PC-9 (cell line): Measurements from ENCODE around the gene TAS2R20. TPM values are rescaled to one million over a fixed set of nuclear protein-coding genes. Genes with fewer than 3 reads are reported as not detected.

Experiments
- BruUV-seq: library from RNA; stranded (reverse); fragments of 400-500 nt; replicated peaks from 2 replicates; lab custom pipeline; 2021; lab: Mats Ljungman, UMichigan
- CTCF ChIA-PET: fragments of 300-600 bp; sonication (Branson Sonifier 250); formaldehyde crosslinking; loops from one replicate; lab custom pipeline; 2022; ENCODE audit warnings: antibody characterized with exemption; lab: Charles Lee
- POLR2A ChIA-PET: fragments of 300-600 bp; sonication (Branson Sonifier 250); formaldehyde crosslinking; loops from one replicate; lab custom pipeline; 2022; ENCODE audit warnings: antibody characterized with exemption; ENCODE audit not compliant: unreplicated experiment; lab: Charles Lee
- DNase-seq, 2 experiments: peaks; one replicate each; pipeline versions ENCODE4 v3.0.0 to v3.0.0-alpha.2; 2015 to 2022; ENCODE audit warnings: mixed read lengths in 1 of 2
- H2AFZ ChIP-seq: fragments of 200-600 bp; sonication (generic); 2 replicates; pipeline ENCODE4 v1.8.1; 2017; ENCODE audit warnings: antibody characterized with exemption
- H3F3A ChIP-seq: fragments of 200-600 bp; sonication (generic); 2 replicates; pipeline ENCODE4 v1.8.1; 2017; ENCODE audit warnings: antibody characterized with exemption, mild to moderate bottlenecking, low read depth; ENCODE audit not compliant: insufficient read depth
- H3K27ac ChIP-seq: fragments of 200-600 bp; sonication (generic); 2 replicates; pipeline ENCODE4 v1.6.1; 2016; ENCODE audit warnings: mixed run types
- H3K27me3 ChIP-seq: fragments of 200-600 bp; sonication (generic); 2 replicates; pipeline ENCODE4 v1.6.1; 2016; ENCODE audit warnings: low read depth, mixed run types; ENCODE audit not compliant: insufficient read depth
- H3K36me3 ChIP-seq: fragments of 200-600 bp; sonication (generic); 2 replicates; pipeline ENCODE4 v1.6.1; 2016; ENCODE audit warnings: low read depth, mixed run types
- H3K4me1 ChIP-seq: fragments of 200-600 bp; sonication (generic); replicated peaks from 2 replicates; pipeline ENCODE4 v1.6.1; 2016; ENCODE audit warnings: mixed run types; ENCODE audit not compliant: insufficient read depth
- H3K4me2 ChIP-seq: fragments of 200-600 bp; sonication (generic); 2 replicates; pipeline ENCODE4 v1.6.1; 2017; ENCODE audit warnings: mixed run types
- H3K4me3 ChIP-seq: fragments of 200-600 bp; sonication (generic); 2 replicates; pipeline ENCODE4 v1.6.1; 2016; ENCODE audit warnings: mixed run types
- H3K79me2 ChIP-seq: fragments of 200-600 bp; sonication (generic); 2 replicates; pipeline ENCODE4 v1.6.1; 2017; ENCODE audit warnings: low read depth, mixed run types
- H3K9me2 ChIP-seq: fragments of 200-600 bp; sonication (generic); 2 replicates; pipeline ENCODE4 v1.8.1; 2017; ENCODE audit warnings: mild to moderate bottlenecking; ENCODE audit not compliant: insufficient read depth
- H3K9me3 ChIP-seq: fragments of 200-600 bp; sonication (generic); 2 replicates; pipeline ENCODE4 v1.8.1; 2016; ENCODE audit warnings: low read depth; ENCODE audit not compliant: insufficient read depth
- H4K20me1 ChIP-seq: fragments of 200-600 bp; sonication (generic); 2 replicates; pipeline ENCODE4 v1.8.1; 2017; ENCODE audit not compliant: insufficient read depth
- CTCF ChIP-seq: fragments of 200-600 bp; sonication (generic); conservative IDR thresholded peaks from 2 replicates; pipeline ENCODE4 v1.6.1; 2017; ENCODE audit warnings: mixed run types, antibody characterized with exemption, mild to moderate bottlenecking, moderate library complexity
- EZH2 ChIP-seq: fragments of 200-600 bp; sonication (generic); IDR thresholded peaks from 2 replicates; pipeline ENCODE4 v1.8.0; 2017; ENCODE audit warnings: antibody characterized with exemption, low read depth
- intact Hi-C: fragments of 100-400 bp; cut with micrococcal nuclease; formaldehyde crosslinking; loops from one replicate; pipeline ENCODE4 v1.10.0; 2022; ENCODE audit not compliant: unreplicated experiment
- total RNA-seq: library from RNA; stranded (reverse); gene quantifications from 2 replicates; pipeline ENCODE4 v1.2.3, GENCODE V29; 2021

The TAS2R20 gene
- total RNA-seq, 1 experiment from 2014 or later: 2.6 TPM

- no peaks in the 10 kb centered on the region for H3K36me3 ChIP-seq
- no peak for TF ChIP-seq CTCF
- no peak for TF ChIP-seq EZH2
- ChIA-PET POLR2A (no interaction called here), CTCF (no interaction called here)
- H3K4me2 ChIP-seq: no peak overlapping the region
- H3K9me3 ChIP-seq: no peaks in the 10 kb centered on the region
- no peak overlapping the region for H2AFZ ChIP-seq
- H3K27me3 ChIP-seq: no peaks in the 10 kb centered on the region
- H3K79me2 ChIP-seq: no peaks in the 10 kb centered on the region
- no TSS peak for BruUV-seq
- no peak for DNase-seq
- H3F3A ChIP-seq: no peaks in the 10 kb centered on the region
- no peaks in the 10 kb centered on the region for H3K9me2 ChIP-seq
- H3K27ac ChIP-seq: no peak overlapping the region
- intact Hi-C loops: no loop called here
- H4K20me1 ChIP-seq: no peaks in the 10 kb centered on the region
- no peak overlapping the region for H3K4me3 ChIP-seq
- H3K4me1 ChIP-seq: no peaks in the 10 kb centered on the region
Measured at GRCh38 chr12:10994307-10994706, 3.8 kb downstream of the TAS2R20 start.

DNA sequence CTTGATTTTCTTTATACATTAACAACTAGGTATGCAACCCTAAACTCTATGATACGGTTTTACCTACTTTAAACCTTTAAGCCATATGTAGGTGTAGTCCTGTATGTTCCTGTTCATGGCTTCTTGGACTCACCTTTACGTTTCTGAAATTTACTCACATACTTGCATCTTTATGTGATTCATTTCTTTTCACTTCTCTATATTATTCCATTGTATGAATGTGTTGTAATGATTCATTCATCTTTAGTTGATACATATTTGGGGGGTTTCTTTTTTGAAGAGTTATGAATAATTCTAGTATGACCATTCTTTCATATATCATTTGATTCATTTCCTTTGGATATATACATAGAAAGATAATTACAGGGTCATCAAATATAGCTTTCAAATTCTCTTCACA, 9.0 kb downstream of the TAS2R20 start:
- DNase-seq: no peak
- H3K4me3 ChIP-seq: no peak overlapping the region
- H3K27ac ChIP-seq: no peak overlapping the region
- ChIA-PET POLR2A (no interaction called here), CTCF (no interaction called here)
- no peaks in the 10 kb centered on the region for H3K36me3 ChIP-seq
- H3K79me2 ChIP-seq: no peaks in the 10 kb centered on the region
- intact Hi-C loops: no loop called here
- no peaks in the 10 kb centered on the region for H3K4me1 ChIP-seq
- no peak overlapping the region for H3K4me2 ChIP-seq
- H3F3A ChIP-seq: no peaks in the 10 kb centered on the region
- H2AFZ ChIP-seq: no peak overlapping the region
- H4K20me1 ChIP-seq: no peaks in the 10 kb centered on the region
- no peaks in the 10 kb centered on the region for H3K9me2 ChIP-seq
- no peak for TF ChIP-seq EZH2
- TF ChIP-seq CTCF: no peak
- H3K9me3 ChIP-seq: no peaks in the 10 kb centered on the region
- BruUV-seq: no TSS peak
- no peaks in the 10 kb centered on the region for H3K27me3 ChIP-seq

DNA sequence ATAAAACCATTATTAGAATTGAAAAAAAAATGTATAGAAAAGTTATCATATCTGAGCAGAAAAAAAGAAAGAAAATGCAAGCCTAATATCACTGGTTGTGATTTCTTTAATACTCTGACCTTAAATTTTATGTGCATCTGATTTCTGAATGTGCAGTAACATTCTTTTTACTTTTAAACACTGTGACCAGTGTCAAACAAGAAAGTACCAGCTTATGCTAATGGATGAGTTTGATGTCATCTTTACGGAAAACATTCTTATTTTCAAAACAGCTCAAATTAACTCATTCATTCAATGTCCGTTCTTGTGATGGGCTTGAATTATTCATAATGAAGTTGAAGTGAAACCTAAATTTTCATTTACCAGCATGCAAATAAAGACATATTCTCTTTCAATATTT, 11.3 kb downstream of the TAS2R20 start, which contains the start of gene TAS2R50:
Gene TAS2R50, minus strand, starts transcription at position 101 of the 400 bp plus-strand sequence. Its CDS starts 52 bp downstream, at position 49.
- POLR2A ChIA-PET: no interaction called here
- H3K79me2 ChIP-seq: no peaks in the 10 kb centered on the region
- no peaks in the 10 kb centered on the region for H3K4me1 ChIP-seq
- no peak within 1 kb of the TSS for H3K4me3 ChIP-seq
- H3K27ac ChIP-seq: no peak within 1 kb of the TSS
- intact Hi-C loops: no loop called here
- no peak for DNase-seq
- no peaks in the 10 kb centered on the region for H3F3A ChIP-seq
- H3K27me3 ChIP-seq: no peaks in the 10 kb centered on the region
- BruUV-seq: no TSS peak
- no peaks in the 10 kb centered on the region for H3K9me3 ChIP-seq
- no peak within 1 kb of the TSS for H2AFZ ChIP-seq
- TF ChIP-seq CTCF (no peak), EZH2 (no peak)
- no peaks in the 10 kb centered on the region for H4K20me1 ChIP-seq
- no peaks in the 10 kb centered on the region for H3K9me2 ChIP-seq
- no peaks in the 10 kb centered on the region for H3K36me3 ChIP-seq
- no peak within 1 kb of the TSS for H3K4me2 ChIP-seq
- CTCF ChIA-PET: no interaction called here
